Measurements from ENCODE around the gene CDC73. TPM values are rescaled to one million over a fixed set of nuclear protein-coding genes. Genes with fewer than 3 reads are reported as not detected.
A peak's percentile ranks its signal among the peaks of the same experiment; 100 is the strongest.

The CDC73 gene
- total RNA-seq, 1 donor from 2014 or later, result 49.2 TPM

- H3K27me3 Mint-ChIP-seq (ENCODE audit: insufficient read depth, low read depth), result no peaks in the 10 kb centered on the region
- H2AFZ ChIP-seq (replicated peaks), result no peak overlapping the region
Observed at GRCh38 chr1:193110246-193110645, 11.6 kb upstream of the CDC73 start.

DNA sequence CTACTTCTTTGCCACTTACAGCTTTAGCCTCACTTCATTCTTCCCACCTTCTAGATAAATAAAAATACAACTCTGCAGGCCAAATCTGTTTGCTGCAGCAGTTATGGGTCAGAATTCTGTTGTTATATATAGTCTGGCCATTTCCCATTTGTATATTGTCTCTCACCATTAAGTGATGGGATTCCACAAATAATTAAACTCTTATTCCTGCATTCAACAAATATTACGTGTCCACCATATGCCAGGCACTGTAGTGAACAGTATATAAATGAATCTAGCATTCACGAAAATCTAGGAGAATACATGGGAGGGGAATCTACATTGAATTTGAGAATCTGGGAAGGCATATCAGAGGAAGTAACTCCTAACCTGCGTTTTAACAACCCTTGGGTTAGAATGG lies 11.0 kb upstream of the CDC73 start:
- no peak overlapping the region for H3K4me3 Mint-ChIP-seq
- Histone ChIP-seq H3K4me1 (no peaks in the 10 kb centered on the region), H3K27me3 (no peaks in the 10 kb centered on the region), H3K79me2 (ENCODE audit: low read depth) (no peaks in the 10 kb centered on the region), H4K20me1 (ENCODE audit: low read depth) (no peaks in the 10 kb centered on the region), H2AFZ (replicated peaks) (no peak overlapping the region), H3K36me3 (no peaks in the 10 kb centered on the region), H3K4me2 (no peak overlapping the region), H3K27ac (no peak overlapping the region), H3K9me3 (ENCODE audit: low read depth) (no peaks in the 10 kb centered on the region), H3K9ac (no peak overlapping the region), H3K4me3 (no peak overlapping the region), H3F3A (ENCODE audit: low read depth) (peaks cover 5% of the 10 kb centered on the region)
- no peaks in the 10 kb centered on the region for H3K27me3 Mint-ChIP-seq (ENCODE audit: insufficient read depth, low read depth)
- TF ChIP-seq EZH2phosphoT487 (IDR thresholded peaks at IDR 0.05) (no peak), EZH2 (IDR thresholded peaks at IDR 0.05) (no peak)
- TF ChIP-seq, protein P1, sequence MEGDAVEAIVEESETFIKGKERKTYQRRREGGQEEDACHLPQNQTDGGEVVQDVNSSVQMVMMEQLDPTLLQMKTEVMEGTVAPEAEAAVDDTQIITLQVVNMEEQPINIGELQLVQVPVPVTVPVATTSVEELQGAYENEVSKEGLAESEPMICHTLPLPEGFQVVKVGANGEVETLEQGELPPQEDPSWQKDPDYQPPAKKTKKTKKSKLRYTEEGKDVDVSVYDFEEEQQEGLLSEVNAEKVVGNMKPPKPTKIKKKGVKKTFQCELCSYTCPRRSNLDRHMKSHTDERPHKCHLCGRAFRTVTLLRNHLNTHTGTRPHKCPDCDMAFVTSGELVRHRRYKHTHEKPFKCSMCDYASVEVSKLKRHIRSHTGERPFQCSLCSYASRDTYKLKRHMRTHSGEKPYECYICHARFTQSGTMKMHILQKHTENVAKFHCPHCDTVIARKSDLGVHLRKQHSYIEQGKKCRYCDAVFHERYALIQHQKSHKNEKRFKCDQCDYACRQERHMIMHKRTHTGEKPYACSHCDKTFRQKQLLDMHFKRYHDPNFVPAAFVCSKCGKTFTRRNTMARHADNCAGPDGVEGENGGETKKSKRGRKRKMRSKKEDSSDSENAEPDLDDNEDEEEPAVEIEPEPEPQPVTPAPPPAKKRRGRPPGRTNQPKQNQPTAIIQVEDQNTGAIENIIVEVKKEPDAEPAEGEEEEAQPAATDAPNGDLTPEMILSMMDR (IDR thresholded peaks at IDR 0.05), result no peak
- H3K4me1 Mint-ChIP-seq, result peaks cover 4% of the 10 kb centered on the region
- H3K27ac Mint-ChIP-seq, result no peak overlapping the region
- H3K36me3 Mint-ChIP-seq, result no peaks in the 10 kb centered on the region
- DNase-seq (ENCODE audit: low spot score), result no peak
- H3K9me3 Mint-ChIP-seq, result no peaks in the 10 kb centered on the region

More at GRCh38 chr1:193110246-193110645, 11.6 kb upstream of the CDC73 start:
- Histone ChIP-seq H3K27me3 (no peaks in the 10 kb centered on the region), H3K9ac (no peak overlapping the region), H3K79me2 (ENCODE audit: low read depth) (no peaks in the 10 kb centered on the region), H3F3A (ENCODE audit: low read depth) (peaks cover 10% of the 10 kb centered on the region), H3K4me2 (no peak overlapping the region), H3K4me3 (no peak overlapping the region), H3K27ac (no peak overlapping the region), H4K20me1 (ENCODE audit: low read depth) (no peaks in the 10 kb centered on the region), H3K9me3 (ENCODE audit: low read depth) (no peaks in the 10 kb centered on the region), H3K36me3 (no peaks in the 10 kb centered on the region), H3K4me1 (no peaks in the 10 kb centered on the region)
- no peak for TF ChIP-seq EZH2 (IDR thresholded peaks at IDR 0.05)
- TF ChIP-seq EZH2phosphoT487 (IDR thresholded peaks at IDR 0.05), result no peak
- TF ChIP-seq, protein P1 (IDR thresholded peaks at IDR 0.05), result no peak
- no peaks in the 10 kb centered on the region for H3K36me3 Mint-ChIP-seq
- no peak overlapping the region for H3K27ac Mint-ChIP-seq
- H3K4me3 Mint-ChIP-seq, result no peak overlapping the region
- peaks cover 9% of the 10 kb centered on the region for H3K4me1 Mint-ChIP-seq
- no peaks in the 10 kb centered on the region for H3K9me3 Mint-ChIP-seq
- DNase-seq (ENCODE audit: low spot score), result no peak

DNA sequence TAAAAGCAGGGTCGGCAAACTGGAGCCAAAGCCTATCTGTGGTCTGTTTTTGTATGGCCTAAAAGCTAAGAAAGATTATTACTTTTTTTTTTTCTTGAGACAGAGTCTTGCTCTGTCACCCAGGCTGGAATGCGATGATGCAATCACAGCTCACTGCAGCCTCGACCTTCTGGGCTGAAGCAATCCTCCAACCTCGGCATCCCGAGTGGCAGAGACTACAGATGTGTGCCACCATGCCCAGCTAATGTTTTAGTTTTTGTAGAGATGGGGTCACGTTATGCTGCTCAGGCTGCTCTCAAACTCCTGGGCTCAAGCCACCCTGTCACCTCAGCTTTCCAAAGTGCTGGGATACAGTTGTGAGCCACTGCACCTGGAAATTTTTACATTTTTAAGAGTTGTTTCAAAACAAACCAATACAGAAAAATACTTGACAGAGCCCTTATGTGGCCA lies 10.2 kb upstream of the CDC73 start:
- Mint-ChIP-seq H3K27ac (no peak overlapping the region), H3K4me3 (no peak overlapping the region), H3K4me1 (no peaks in the 10 kb centered on the region), H3K27me3 (ENCODE audit: insufficient read depth, low read depth) (no peaks in the 10 kb centered on the region), H3K9me3 (no peaks in the 10 kb centered on the region), H3K36me3 (no peaks in the 10 kb centered on the region)
- Histone ChIP-seq H3F3A (ENCODE audit: low read depth) (no peaks in the 10 kb centered on the region), H3K27ac (no peak overlapping the region), H3K4me2 (no peak overlapping the region), H3K79me2 (ENCODE audit: low read depth) (no peaks in the 10 kb centered on the region), H3K9me3 (ENCODE audit: low read depth) (no peaks in the 10 kb centered on the region), H3K36me3 (no peaks in the 10 kb centered on the region), H3K4me3 (no peak overlapping the region), H2AFZ (replicated peaks) (no peak overlapping the region), H3K9ac (no peak overlapping the region), H3K4me1 (no peaks in the 10 kb centered on the region), H4K20me1 (ENCODE audit: low read depth) (no peaks in the 10 kb centered on the region), H3K27me3 (no peaks in the 10 kb centered on the region)
- peak; percentile 16 for DNase-seq (ENCODE audit: low spot score)
- TF ChIP-seq, protein P1 (IDR thresholded peaks at IDR 0.05), result no peak
- TF ChIP-seq EZH2 (IDR thresholded peaks at IDR 0.05) (no peak), EZH2phosphoT487 (IDR thresholded peaks at IDR 0.05) (no peak)
